WTC11 (cell line): Measurements from ENCODE around the gene SIPA1L3. TPM values are rescaled to one million over a fixed set of nuclear protein-coding genes. Genes with fewer than 3 reads are reported as not detected.
A peak's percentile ranks its signal among the peaks of the same experiment; 100 is the strongest.
"Not testable (repeated sequence)": the region's sequence is repeated elsewhere in the genome, so short reads cannot be mapped to it uniquely, and the experiment has no call there.

Experiments
- ATAC-seq: fragments of 200-7000 bp; cut with Tn5 transposase; 2 replicates; pipeline ENCODE4 v1.10.0; 2021; ENCODE audit warnings: mild to moderate bottlenecking, moderate library complexity
- CTCF ChIA-PET: fragments of 300-600 bp; sonication (Branson Sonifier 250); formaldehyde crosslinking; loops from one replicate; lab custom pipeline; 2021; ENCODE audit warnings: antibody characterized with exemption; lab: Charles Lee
- POLR2A ChIA-PET: fragments of 350-600 bp; sonication (Branson Sonifier 250); formaldehyde crosslinking; loops from one replicate; lab custom pipeline; 2021; ENCODE audit warnings: antibody characterized with exemption; lab: Charles Lee
- DNase-seq: peaks from one replicate; pipeline ENCODE4 v3.0.0; 2021; ENCODE audit warnings: low spot score
- H3K27ac Mint-ChIP-seq: 2 replicates; pipeline ENCODE4 v1.8.0; 2021; ENCODE audit warnings: mixed read lengths
- H3K27me3 Mint-ChIP-seq: 2 replicates; pipeline ENCODE4 v1.8.0; 2021; ENCODE audit warnings: low read depth, mild to moderate bottlenecking, moderate library complexity, mixed read lengths
- H3K36me3 Mint-ChIP-seq: 2 replicates; pipeline ENCODE4 v1.8.0; 2021; ENCODE audit warnings: mixed read lengths
- H3K4me1 Mint-ChIP-seq: 2 replicates; pipeline ENCODE4 v1.8.0; 2022; ENCODE audit warnings: mixed read lengths
- H3K4me3 Mint-ChIP-seq: 2 replicates; pipeline ENCODE4 v1.8.0; 2021; ENCODE audit warnings: mild to moderate bottlenecking, moderate library complexity, mixed read lengths
- H3K9me3 Mint-ChIP-seq: 2 replicates; pipeline ENCODE4 v1.8.0; 2021; ENCODE audit warnings: mixed read lengths
- ATF1 ChIP-seq: sonication (generic); formaldehyde crosslinking; IDR thresholded peaks from 2 replicates; pipeline ENCODE4 v1.8.1; 2023; ENCODE audit warnings: mild to moderate bottlenecking, moderate library complexity, missing genetic modification reagents
- ATF2 ChIP-seq: sonication (generic); formaldehyde crosslinking; IDR thresholded peaks from 2 replicates; pipeline ENCODE4 v1.8.1; 2022; ENCODE audit warnings: low read depth, missing genetic modification reagents, borderline replicate concordance
- ESRRA ChIP-seq: sonication (generic); formaldehyde crosslinking; IDR thresholded peaks from 2 replicates; pipeline ENCODE4 v1.8.1; 2022; ENCODE audit warnings: mild to moderate bottlenecking, missing genetic modification reagents, borderline replicate concordance
- FOXK1 ChIP-seq: sonication (generic); formaldehyde crosslinking; IDR thresholded peaks from 2 replicates; pipeline ENCODE4 v1.8.0; 2022; ENCODE audit warnings: mild to moderate bottlenecking, moderate library complexity, missing genetic modification reagents
- GTF2I ChIP-seq: fragments of 250-450 bp; sonication (Bioruptor Pico); conservative IDR thresholded peaks from 2 replicates; pipeline ENCODE4 v1.4.0; 2021; ENCODE audit warnings: mild to moderate bottlenecking
- JUN ChIP-seq: sonication (generic); formaldehyde crosslinking; IDR thresholded peaks from 2 replicates; pipeline ENCODE4 v1.8.0; 2023; ENCODE audit warnings: mild to moderate bottlenecking, missing genetic modification reagents
- NFATC4 ChIP-seq: fragments of 250-450 bp; sonication (Bioruptor Pico); IDR thresholded peaks from 2 replicates; pipeline ENCODE4 v1.9.0; 2021; ENCODE audit warnings: mild to moderate bottlenecking
- OVOL2 ChIP-seq: fragments of 250-450 bp; sonication (Bioruptor Pico); IDR thresholded peaks from 2 replicates; pipeline ENCODE4 v1.9.0; 2021; ENCODE audit warnings: mild to moderate bottlenecking, borderline replicate concordance
- PRRX2 ChIP-seq: fragments of 250-450 bp; sonication (Bioruptor Pico); IDR thresholded peaks from 2 replicates; pipeline ENCODE4 v1.8.0; 2021; ENCODE audit warnings: mild to moderate bottlenecking
- RORB ChIP-seq: fragments of 250-450 bp; sonication (Bioruptor Pico); IDR thresholded peaks from 2 replicates; pipeline ENCODE4 v1.9.0; 2021; ENCODE audit warnings: mild to moderate bottlenecking
- SOX15 ChIP-seq: fragments of 250-450 bp; sonication (Bioruptor Pico); IDR thresholded peaks from 2 replicates; pipeline ENCODE4 v1.9.0; 2021; ENCODE audit warnings: mild to moderate bottlenecking
- TP53 ChIP-seq: sonication (generic); formaldehyde crosslinking; IDR thresholded peaks from 2 replicates; pipeline ENCODE4 v1.8.1; 2023; ENCODE audit warnings: mild to moderate bottlenecking, missing genetic modification reagents
- ZMAT4 ChIP-seq: fragments of 250-450 bp; sonication (Bioruptor Pico); IDR thresholded peaks from 2 replicates; pipeline ENCODE4 v1.9.0; 2021; ENCODE audit warnings: mild to moderate bottlenecking
- total RNA-seq: library from RNA; stranded (reverse); gene quantifications from 3 replicates; pipeline ENCODE4 v1.2.3, GENCODE V29; 2021
- TF ChIP-seq, protein P1 (sequence below): sonication (generic); formaldehyde crosslinking; IDR thresholded peaks from 2 replicates; pipeline ENCODE4 v1.8.1; 2023; ENCODE audit warnings: mild to moderate bottlenecking, missing genetic modification reagents
- TF ChIP-seq, protein P2 (sequence below): sonication (generic); formaldehyde crosslinking; IDR thresholded peaks from 2 replicates; pipeline ENCODE4 v1.8.0; 2022; ENCODE audit warnings: mild to moderate bottlenecking, missing genetic modification reagents
- TF ChIP-seq, protein P3 (sequence below): sonication (generic); formaldehyde crosslinking; IDR thresholded peaks from 2 replicates; pipeline ENCODE4 v1.8.1; 2022; ENCODE audit warnings: mild to moderate bottlenecking, missing genetic modification reagents, moderate library complexity, borderline replicate concordance

Gene SIPA1L3
- total RNA-seq, 1 experiment from 2014 or later: 41.5 TPM

- TF ChIP-seq ATF2 (CRISPR knock-in tag): no peak
Observed at GRCh38 chr19:37920591-37921450, 13.8 kb downstream of the SIPA1L3 start (continued).

GRCh38 chr19:37924573-37924972 lies 17.6 kb downstream of the SIPA1L3 start:
- H3K27me3 Mint-ChIP-seq, H3K27ac Mint-ChIP-seq, H3K4me3 Mint-ChIP-seq, H3K9me3 Mint-ChIP-seq, ATAC-seq, DNase-seq, H3K36me3 Mint-ChIP-seq: not testable (repeated sequence)
- peaks cover 32% of the 10 kb centered on the region for H3K4me1 Mint-ChIP-seq
- ChIA-PET POLR2A (interaction anchor here (0.6 kb wide), 1 partner anchor 154 kb away, joined by 3 read pairs; no protein-coding TSS in a partner anchor), CTCF (interaction anchor here (0.6 to 1.4 kb wide), 5 partner anchors 18 to 218 kb away, joined by 3 to 9 read pairs (median 3); partner anchors contain the start of gene WDR87)

- Mint-ChIP-seq H3K4me3 (no peak overlapping the region), H3K4me1 (peaks cover 37% of the 10 kb centered on the region), H3K27me3 (no peaks in the 10 kb centered on the region), H3K27ac (peak overlapping the region; percentile 82; the same call in 1 of the 2 replicates), H3K36me3 (peaks cover 8% of the 10 kb centered on the region), H3K9me3 (peaks cover 4% of the 10 kb centered on the region)
- no peak for DNase-seq
- ATAC-seq: no peak
- POLR2A ChIA-PET: interaction anchor here (0.7 kb wide), 1 partner anchor 23 kb away, joined by 5 read pairs; no protein-coding TSS in a partner anchor
- TF ChIP-seq TP53 (CRISPR knock-in tag) (no peak), ATF2 (CRISPR knock-in tag) (no peak)
- CTCF ChIA-PET: interaction anchor here (0.7 kb wide), 1 partner anchor 120 kb away, joined by 3 read pairs; no protein-coding TSS in a partner anchor
Observed at GRCh38 chr19:37925212-37925611, 18.2 kb downstream of the SIPA1L3 start.

- ChIA-PET CTCF (interaction anchor here (0.7 to 1.5 kb wide), 2 partner anchors 61 to 155 kb away, joined by 3 to 4 read pairs; no protein-coding TSS in a partner anchor), POLR2A (interaction anchor here (0.6 to 0.7 kb wide), 2 partner anchors 79 to 131 kb away, joined by 4 to 6 read pairs; no protein-coding TSS in a partner anchor)
- no peaks in the 10 kb centered on the region for H3K27me3 Mint-ChIP-seq
- H3K4me3 Mint-ChIP-seq: no peak overlapping the region
- peaks cover 4% of the 10 kb centered on the region for H3K9me3 Mint-ChIP-seq
- H3K36me3 Mint-ChIP-seq: peaks cover 8% of the 10 kb centered on the region
- ATAC-seq (no peak), DNase-seq (no peak)
- H3K27ac Mint-ChIP-seq: 0 out of 2 replicates have a peak overlapping the region, but pooled peaks have one; percentile 15
- H3K4me1 Mint-ChIP-seq: peaks cover 46% of the 10 kb centered on the region
- TF ChIP-seq, protein P1, sequence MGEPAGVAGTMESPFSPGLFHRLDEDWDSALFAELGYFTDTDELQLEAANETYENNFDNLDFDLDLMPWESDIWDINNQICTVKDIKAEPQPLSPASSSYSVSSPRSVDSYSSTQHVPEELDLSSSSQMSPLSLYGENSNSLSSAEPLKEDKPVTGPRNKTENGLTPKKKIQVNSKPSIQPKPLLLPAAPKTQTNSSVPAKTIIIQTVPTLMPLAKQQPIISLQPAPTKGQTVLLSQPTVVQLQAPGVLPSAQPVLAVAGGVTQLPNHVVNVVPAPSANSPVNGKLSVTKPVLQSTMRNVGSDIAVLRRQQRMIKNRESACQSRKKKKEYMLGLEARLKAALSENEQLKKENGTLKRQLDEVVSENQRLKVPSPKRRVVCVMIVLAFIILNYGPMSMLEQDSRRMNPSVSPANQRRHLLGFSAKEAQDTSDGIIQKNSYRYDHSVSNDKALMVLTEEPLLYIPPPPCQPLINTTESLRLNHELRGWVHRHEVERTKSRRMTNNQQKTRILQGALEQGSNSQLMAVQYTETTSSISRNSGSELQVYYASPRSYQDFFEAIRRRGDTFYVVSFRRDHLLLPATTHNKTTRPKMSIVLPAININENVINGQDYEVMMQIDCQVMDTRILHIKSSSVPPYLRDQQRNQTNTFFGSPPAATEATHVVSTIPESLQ: no peak
- TF ChIP-seq PRRX2 (CRISPR knock-in tag) (no peak), ZMAT4 (CRISPR knock-in tag) (no peak), RORB (CRISPR knock-in tag) (no peak), OVOL2 (CRISPR knock-in tag) (no peak), FOXK1 (CRISPR knock-in tag) (no peak), ATF1 (CRISPR knock-in tag) (no peak), JUN (CRISPR knock-in tag) (no peak), SOX15 (CRISPR knock-in tag) (no peak), NFATC4 (CRISPR knock-in tag) (no peak), GTF2I (CRISPR knock-in tag) (no peak), ESRRA (CRISPR knock-in tag) (no peak)
- TF ChIP-seq, protein P2, sequence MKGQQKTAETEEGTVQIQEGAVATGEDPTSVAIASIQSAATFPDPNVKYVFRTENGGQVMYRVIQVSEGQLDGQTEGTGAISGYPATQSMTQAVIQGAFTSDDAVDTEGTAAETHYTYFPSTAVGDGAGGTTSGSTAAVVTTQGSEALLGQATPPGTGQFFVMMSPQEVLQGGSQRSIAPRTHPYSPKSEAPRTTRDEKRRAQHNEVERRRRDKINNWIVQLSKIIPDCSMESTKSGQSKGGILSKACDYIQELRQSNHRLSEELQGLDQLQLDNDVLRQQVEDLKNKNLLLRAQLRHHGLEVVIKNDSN (CRISPR knock-in tag): no peak
- TF ChIP-seq, protein P3, sequence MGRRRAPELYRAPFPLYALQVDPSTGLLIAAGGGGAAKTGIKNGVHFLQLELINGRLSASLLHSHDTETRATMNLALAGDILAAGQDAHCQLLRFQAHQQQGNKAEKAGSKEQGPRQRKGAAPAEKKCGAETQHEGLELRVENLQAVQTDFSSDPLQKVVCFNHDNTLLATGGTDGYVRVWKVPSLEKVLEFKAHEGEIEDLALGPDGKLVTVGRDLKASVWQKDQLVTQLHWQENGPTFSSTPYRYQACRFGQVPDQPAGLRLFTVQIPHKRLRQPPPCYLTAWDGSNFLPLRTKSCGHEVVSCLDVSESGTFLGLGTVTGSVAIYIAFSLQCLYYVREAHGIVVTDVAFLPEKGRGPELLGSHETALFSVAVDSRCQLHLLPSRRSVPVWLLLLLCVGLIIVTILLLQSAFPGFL (CRISPR knock-in tag): no peak
Observed at GRCh38 chr19:37926255-37926654, 19.2 kb downstream of the SIPA1L3 start.
